Gastrocnemius medialis (tissue), 4 donors: ENCODE data around the gene SMYD3. TPM values are rescaled to one million over a fixed set of nuclear protein-coding genes. Genes with fewer than 3 reads are reported as not detected.

ENCODE experiments used
- ATAC-seq, 2 donors: fragments of 150-250 bp; one replicate each; pipeline ENCODE4 v1.9.1; 2016
- DNase-seq, 2 donors: peaks; one replicate each; pipeline ENCODE4 v3.0.0-alpha.2; 2019
- H3K27ac ChIP-seq, 4 donors: fragments of 200-600 bp; sonication (generic); 1 replicate in 1 of 4; 2 replicates in 3 of 4; pipeline ENCODE4 v1.5.1; 2016 to 2018; ENCODE audit warnings: mild to moderate bottlenecking in 2 of 4, moderate library complexity in 1 of 4
- H3K27me3 ChIP-seq, 3 donors: fragments of 200-600 bp; sonication (generic) in 2 of 3; 1 replicate in 1 of 3; 2 replicates in 2 of 3; pipeline versions ENCODE4 v1.5.1 to v1.6.0; 2016 to 2019; ENCODE audit warnings: mild to moderate bottlenecking in 1 of 3, moderate library complexity in 1 of 3
- H3K36me3 ChIP-seq, 2 donors: fragments of 200-600 bp; sonication (generic) in 1 of 2; one replicate each; pipeline ENCODE4 v1.5.1; 2017 to 2018
- H3K4me1 ChIP-seq, 2 donors: fragments of 200-600 bp; sonication (generic) in 1 of 2; one replicate each; pipeline ENCODE4 v1.5.1; 2016 to 2017; ENCODE audit warnings: mild to moderate bottlenecking in 2 of 2
- H3K4me3 ChIP-seq, 4 donors: fragments of 200-600 bp; sonication (generic) in 3 of 4; 1 replicate in 1 of 4; 2 replicates in 3 of 4; pipeline ENCODE4 v1.5.1; 2016 to 2019; ENCODE audit warnings: mild to moderate bottlenecking in 2 of 4
- H3K9me3 ChIP-seq, 3 donors: fragments of 200-600 bp; sonication (generic) in 2 of 3; 1 replicate in 1 of 3; 2 replicates in 2 of 3; pipeline ENCODE4 v1.5.1; 2016 to 2019
- CTCF ChIP-seq, 5 experiments: fragments of 450-650 bp in 3 of 5; fragments of 200-600 bp in 2 of 5; sonication (generic) in 2 of 5; IDR thresholded peaks in 4 of 5; conservative IDR thresholded peaks in 1 of 5; 1 replicate in 4 of 5; 2 replicates in 1 of 5; pipeline ENCODE4 v1.5.1; 2016 to 2019; ENCODE audit warnings: antibody characterized with exemption in 5 of 5, mild to moderate bottlenecking in 3 of 5, moderate library complexity in 3 of 5
- POLR2A ChIP-seq, 2 donors: fragments of 450-650 bp; IDR thresholded peaks; one replicate each; pipeline ENCODE4 v1.6.1; 2017; ENCODE audit warnings: antibody characterized with exemption in 2 of 2, mild to moderate bottlenecking in 2 of 2, moderate library complexity in 2 of 2
- in situ Hi-C, 4 donors: fragments of 200-750 bp; cut with MboI; loops; one replicate each; pipeline versions ENCODE4 v1.15.0 to v1.8.0; 2017; ENCODE audit warnings: low sequenced_read_pairs in 4 of 4
- intact Hi-C: fragments of 100-400 bp; cut with DNase I; formaldehyde crosslinking; loops from one replicate; pipeline ENCODE4 v1.15.1; 2023; ENCODE audit warnings: low total_unique reads
- total RNA-seq, 4 donors: library from RNA; depleted of rRNA; stranded (reverse); fragments of >200 nt; gene quantifications; one replicate each; pipeline versions ENCODE4 v1.1.0 to v1.2.3, GENCODE V29; 2016

The SMYD3 gene
- total RNA-seq, 4 donors from 2014 or later: 4.4 to 10.3 (median 6.3) TPM

GRCh38 chr1:246142320-246142893, 364.7 kb downstream of the SMYD3 start:
- Histone ChIP-seq H3K4me1 (no peaks in the 10 kb centered on the region), H3K36me3 (no peaks in the 10 kb centered on the region), H3K27me3 (no peaks in the 10 kb centered on the region), H3K9me3 (no peaks in the 10 kb centered on the region), H3K4me3 (no peak overlapping the region), H3K27ac (no peak overlapping the region)
- ATAC-seq (no peak), DNase-seq (no peak)
- no peak for TF ChIP-seq POLR2A (IDR thresholded peaks at IDR 0.05)
- no peak for TF ChIP-seq CTCF (IDR thresholded peaks at IDR 0.05 in 4 of 5, conservative IDR thresholded peaks at IDR 0.05 in 1 of 5)
- intact Hi-C loops: no loop called here
- in situ Hi-C loops: no loop called here

GRCh38 chr1:246141306-246141705, 365.8 kb downstream of the SMYD3 start:
- Histone ChIP-seq H3K27ac (no peak overlapping the region), H3K27me3 (no peaks in the 10 kb centered on the region), H3K36me3 (no peaks in the 10 kb centered on the region), H3K4me3 (no peak overlapping the region), H3K4me1 (no peaks in the 10 kb centered on the region), H3K9me3 (no peaks in the 10 kb centered on the region)
- no peak for ATAC-seq
- intact Hi-C loops: no loop called here
- TF ChIP-seq POLR2A (IDR thresholded peaks at IDR 0.05) (no peak), CTCF (IDR thresholded peaks at IDR 0.05 in 4 of 5, conservative IDR thresholded peaks at IDR 0.05 in 1 of 5) (no peak)
- in situ Hi-C loops: no loop called here
- DNase-seq: no peak

GRCh38 chr1:246139745-246140182, 367.3 kb downstream of the SMYD3 start:
- TF ChIP-seq POLR2A (IDR thresholded peaks at IDR 0.05) (no peak), CTCF (IDR thresholded peaks at IDR 0.05 in 4 of 5, conservative IDR thresholded peaks at IDR 0.05 in 1 of 5) (no peak)
- Histone ChIP-seq H3K27me3 (no peaks in the 10 kb centered on the region), H3K36me3 (no peaks in the 10 kb centered on the region), H3K27ac (no peak overlapping the region), H3K4me3 (no peak overlapping the region), H3K4me1 (no peaks in the 10 kb centered on the region), H3K9me3 (no peaks in the 10 kb centered on the region)
- in situ Hi-C loops (no loop called here), intact Hi-C loops (no loop called here)
- no peak for DNase-seq
- no peak for ATAC-seq

- Histone ChIP-seq H3K27ac (no peak overlapping the region), H3K9me3 (no peaks in the 10 kb centered on the region), H3K36me3 (no peaks in the 10 kb centered on the region), H3K27me3 (no peaks in the 10 kb centered on the region), H3K4me1 (no peaks in the 10 kb centered on the region), H3K4me3 (no peak overlapping the region)
- in situ Hi-C loops: no loop called here
- DNase-seq (no peak), ATAC-seq (no peak)
- intact Hi-C loops: no loop called here
- TF ChIP-seq CTCF (IDR thresholded peaks at IDR 0.05 in 4 of 5, conservative IDR thresholded peaks at IDR 0.05 in 1 of 5) (no peak), POLR2A (IDR thresholded peaks at IDR 0.05) (no peak)
These were observed 368.3 kb downstream of the SMYD3 start for GRCh38 chr1:246138781-246139180.

GRCh38 chr1:246136477-246136876, 370.6 kb downstream of the SMYD3 start:
- TF ChIP-seq POLR2A (IDR thresholded peaks at IDR 0.05) (no peak), CTCF (IDR thresholded peaks at IDR 0.05 in 4 of 5, conservative IDR thresholded peaks at IDR 0.05 in 1 of 5) (no peak)
- Histone ChIP-seq H3K27ac (no peak overlapping the region), H3K27me3 (no peaks in the 10 kb centered on the region), H3K9me3 (no peaks in the 10 kb centered on the region), H3K4me1 (no peaks in the 10 kb centered on the region), H3K36me3 (no peaks in the 10 kb centered on the region), H3K4me3 (no peak overlapping the region)
- in situ Hi-C loops: no loop called here
- ATAC-seq (no peak), DNase-seq (no peak)
- intact Hi-C loops: no loop called here
